Stomach (tissue), 4 donors: Measurements from ENCODE around the gene CCDC106.

Experiments
- POLR2A ChIP-seq, 4 donors: fragments of 450-650 bp; IDR thresholded peaks; one replicate each; pipeline ENCODE4 v1.6.1; 2016; ENCODE audit warnings: antibody characterized with exemption in 4 of 4, control low read depth in 2 of 4, mild to moderate bottlenecking in 1 of 4, moderate library complexity in 1 of 4
- TF ChIP-seq, protein P1 (sequence below), 7 experiments: fragments of 450-650 bp in 4 of 7; fragments of 200-600 bp in 3 of 7; sonication (generic) in 3 of 7; IDR thresholded peaks; one replicate each; pipeline ENCODE4 v1.5.1; 2016 to 2019; ENCODE audit warnings: antibody characterized with exemption in 7 of 7, control low read depth in 2 of 7, mild to moderate bottlenecking in 1 of 7

DNA sequence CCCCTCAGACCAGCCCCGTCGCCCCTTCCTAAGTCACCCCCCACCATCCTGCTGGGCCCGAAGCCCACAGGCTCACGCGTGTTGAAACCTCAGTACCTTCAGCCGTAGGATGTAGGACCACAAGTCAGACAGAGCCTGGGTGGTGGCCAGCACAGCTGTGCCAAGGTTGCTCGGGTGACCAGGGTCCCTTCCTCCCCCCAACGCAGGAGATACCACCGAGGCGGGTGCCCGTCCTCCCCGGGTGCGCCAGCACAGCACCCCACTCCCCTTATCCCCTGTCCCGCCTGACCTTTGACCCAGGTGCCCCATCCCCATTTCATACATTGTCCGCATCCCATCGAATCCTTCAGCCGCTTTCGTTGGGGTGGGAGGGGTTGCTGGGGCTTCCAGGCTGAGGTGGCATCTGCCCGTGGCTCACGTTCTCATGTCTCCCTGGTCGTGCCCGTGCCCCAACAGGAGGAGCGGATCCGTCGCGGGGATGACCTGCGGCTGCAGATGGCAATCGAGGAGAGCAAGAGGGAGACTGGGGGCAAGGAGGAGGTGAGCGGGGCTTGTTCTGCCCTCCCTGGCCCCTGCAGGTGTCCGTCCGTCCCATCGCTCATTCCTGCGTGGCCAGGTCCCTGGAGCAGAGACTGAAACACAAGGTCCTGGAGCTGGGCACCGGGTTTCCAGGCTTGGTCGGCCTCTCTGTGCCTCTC, 41.5 kb downstream of the CCDC106 start:
- no peak for TF ChIP-seq POLR2A (IDR thresholded peaks at IDR 0.05)
- TF ChIP-seq, protein P1, sequence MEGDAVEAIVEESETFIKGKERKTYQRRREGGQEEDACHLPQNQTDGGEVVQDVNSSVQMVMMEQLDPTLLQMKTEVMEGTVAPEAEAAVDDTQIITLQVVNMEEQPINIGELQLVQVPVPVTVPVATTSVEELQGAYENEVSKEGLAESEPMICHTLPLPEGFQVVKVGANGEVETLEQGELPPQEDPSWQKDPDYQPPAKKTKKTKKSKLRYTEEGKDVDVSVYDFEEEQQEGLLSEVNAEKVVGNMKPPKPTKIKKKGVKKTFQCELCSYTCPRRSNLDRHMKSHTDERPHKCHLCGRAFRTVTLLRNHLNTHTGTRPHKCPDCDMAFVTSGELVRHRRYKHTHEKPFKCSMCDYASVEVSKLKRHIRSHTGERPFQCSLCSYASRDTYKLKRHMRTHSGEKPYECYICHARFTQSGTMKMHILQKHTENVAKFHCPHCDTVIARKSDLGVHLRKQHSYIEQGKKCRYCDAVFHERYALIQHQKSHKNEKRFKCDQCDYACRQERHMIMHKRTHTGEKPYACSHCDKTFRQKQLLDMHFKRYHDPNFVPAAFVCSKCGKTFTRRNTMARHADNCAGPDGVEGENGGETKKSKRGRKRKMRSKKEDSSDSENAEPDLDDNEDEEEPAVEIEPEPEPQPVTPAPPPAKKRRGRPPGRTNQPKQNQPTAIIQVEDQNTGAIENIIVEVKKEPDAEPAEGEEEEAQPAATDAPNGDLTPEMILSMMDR (IDR thresholded peaks at IDR 0.05) = no peak
